A673 (cell line): ENCODE data around the gene PARD3. TPM values are rescaled to one million over a fixed set of nuclear protein-coding genes. Genes with fewer than 3 reads are reported as not detected.

Source experiments
- BruUV-seq: library from RNA; stranded (reverse); fragments of 400-500 nt; replicated peaks from 2 replicates; lab custom pipeline; 2021; lab: Mats Ljungman, UMichigan
- CTCF ChIA-PET: fragments of 300-600 bp; sonication (Branson Sonifier 250); formaldehyde crosslinking; loops from one replicate; lab custom pipeline; 2022; ENCODE audit warnings: antibody characterized with exemption; lab: Charles Lee
- POLR2A ChIA-PET: fragments of 300-600 bp; sonication (Branson Sonifier 250); formaldehyde crosslinking; loops from one replicate; lab custom pipeline; 2022; ENCODE audit warnings: antibody characterized with exemption; ENCODE audit not compliant: low non-redundant PET; lab: Charles Lee
- DNase-seq: peaks from one replicate; pipeline ENCODE4 v3.0.0-alpha.2; 2015; ENCODE audit warnings: low spot score
- H3K27ac ChIP-seq: fragments of 200-600 bp; sonication (generic); 2 replicates; pipeline ENCODE4 v1.5.1; 2016; ENCODE audit warnings: mixed run types, low read depth, mild to moderate bottlenecking, mixed read lengths, antibody characterized with exemption, low read length; ENCODE audit not compliant: poor library complexity, severe bottlenecking
- H3K27me3 ChIP-seq: fragments of 200-600 bp; sonication (generic); replicated peaks from 2 replicates; pipeline ENCODE4 v1.6.1; 2017; ENCODE audit warnings: mixed run types, low read depth, mild to moderate bottlenecking, mixed read lengths, antibody characterized with exemption, low read length; ENCODE audit not compliant: insufficient read depth, poor library complexity
- H3K36me3 ChIP-seq: fragments of 200-600 bp; sonication (generic); 2 replicates; pipeline ENCODE4 v1.6.1; 2016; ENCODE audit warnings: mixed run types, mild to moderate bottlenecking, mixed read lengths, antibody characterized with exemption, low read length; ENCODE audit not compliant: insufficient read depth, poor library complexity, severe bottlenecking
- H3K4me1 ChIP-seq: fragments of 200-600 bp; sonication (generic); 2 replicates; pipeline ENCODE4 v1.6.1; 2017; ENCODE audit warnings: mixed run types, mild to moderate bottlenecking, mixed read lengths, antibody characterized with exemption, low read length; ENCODE audit not compliant: insufficient read depth, poor library complexity, severe bottlenecking
- H3K4me3 ChIP-seq: fragments of 200-600 bp; sonication (generic); 2 replicates; pipeline ENCODE4 v1.5.1; 2016; ENCODE audit warnings: low read depth, mixed run types, mild to moderate bottlenecking, mixed read lengths, low read length; ENCODE audit not compliant: poor library complexity, severe bottlenecking
- H3K9me3 ChIP-seq: fragments of 200-600 bp; sonication (generic); 2 replicates; pipeline ENCODE4 v1.6.1; 2016; ENCODE audit warnings: mixed run types, low read depth, mild to moderate bottlenecking, mixed read lengths, antibody characterized with exemption, low read length; ENCODE audit not compliant: poor library complexity, severe bottlenecking
- EZH2 ChIP-seq: fragments of 200-600 bp; sonication (generic); IDR thresholded peaks from 2 replicates; pipeline ENCODE4 v1.6.1; 2017; ENCODE audit warnings: borderline replicate concordance, low read depth, mild to moderate bottlenecking, mixed read lengths, antibody characterized with exemption, low read length; ENCODE audit not compliant: poor library complexity, severe bottlenecking
- intact Hi-C: fragments of 100-400 bp; cut with micrococcal nuclease; formaldehyde crosslinking; loops from one replicate; pipeline ENCODE4 v1.10.0; 2022; ENCODE audit not compliant: unreplicated experiment
- total RNA-seq: library from RNA; stranded (reverse); gene quantifications from 2 replicates; pipeline ENCODE4 v1.2.3, GENCODE V29; 2021
- TF ChIP-seq, protein P1 (sequence below): fragments of 300-800, 200-600 bp; sonication (generic); conservative IDR thresholded peaks from 2 replicates; pipeline ENCODE4 v1.5.1; 2017; ENCODE audit warnings: low read depth, mild to moderate bottlenecking, antibody characterized with exemption, low read length, moderate library complexity, mixed read lengths

Gene PARD3
- total RNA-seq, 1 experiment from 2014 or later: 28.0 TPM

DNA sequence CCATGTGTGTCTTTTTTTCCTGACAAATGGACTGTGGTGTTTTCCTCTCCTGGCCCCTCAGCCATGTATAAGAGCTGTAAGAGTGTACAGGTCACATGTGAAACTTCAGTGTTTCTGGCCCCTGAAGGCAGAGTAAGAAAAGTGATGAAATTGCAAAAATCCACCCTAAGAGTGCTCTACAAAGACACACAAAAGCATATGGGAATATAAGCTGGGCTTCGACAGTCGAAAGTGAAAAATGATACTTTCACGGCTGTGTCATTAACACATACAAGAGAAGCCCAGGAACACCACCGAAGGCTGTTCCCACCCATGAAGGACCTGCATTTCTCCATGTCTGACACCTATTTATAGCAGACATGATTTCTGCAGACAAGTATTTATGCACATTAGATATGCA, 192.2 kb downstream of the PARD3 start:
- no peaks in the 10 kb centered on the region for H3K4me1 ChIP-seq
- DNase-seq: no peak
- CTCF ChIA-PET: no interaction called here
- BruUV-seq: no TSS peak
- H3K9me3 ChIP-seq: no peaks in the 10 kb centered on the region
- no peak overlapping the region for H3K27ac ChIP-seq
- POLR2A ChIA-PET: no interaction called here
- no peaks in the 10 kb centered on the region for H3K27me3 ChIP-seq
- no peak for TF ChIP-seq EZH2
- TF ChIP-seq, protein P1, sequence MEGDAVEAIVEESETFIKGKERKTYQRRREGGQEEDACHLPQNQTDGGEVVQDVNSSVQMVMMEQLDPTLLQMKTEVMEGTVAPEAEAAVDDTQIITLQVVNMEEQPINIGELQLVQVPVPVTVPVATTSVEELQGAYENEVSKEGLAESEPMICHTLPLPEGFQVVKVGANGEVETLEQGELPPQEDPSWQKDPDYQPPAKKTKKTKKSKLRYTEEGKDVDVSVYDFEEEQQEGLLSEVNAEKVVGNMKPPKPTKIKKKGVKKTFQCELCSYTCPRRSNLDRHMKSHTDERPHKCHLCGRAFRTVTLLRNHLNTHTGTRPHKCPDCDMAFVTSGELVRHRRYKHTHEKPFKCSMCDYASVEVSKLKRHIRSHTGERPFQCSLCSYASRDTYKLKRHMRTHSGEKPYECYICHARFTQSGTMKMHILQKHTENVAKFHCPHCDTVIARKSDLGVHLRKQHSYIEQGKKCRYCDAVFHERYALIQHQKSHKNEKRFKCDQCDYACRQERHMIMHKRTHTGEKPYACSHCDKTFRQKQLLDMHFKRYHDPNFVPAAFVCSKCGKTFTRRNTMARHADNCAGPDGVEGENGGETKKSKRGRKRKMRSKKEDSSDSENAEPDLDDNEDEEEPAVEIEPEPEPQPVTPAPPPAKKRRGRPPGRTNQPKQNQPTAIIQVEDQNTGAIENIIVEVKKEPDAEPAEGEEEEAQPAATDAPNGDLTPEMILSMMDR: no peak
- no peaks in the 10 kb centered on the region for H3K36me3 ChIP-seq
- intact Hi-C loops: no loop called here
- H3K4me3 ChIP-seq: no peak overlapping the region

DNA sequence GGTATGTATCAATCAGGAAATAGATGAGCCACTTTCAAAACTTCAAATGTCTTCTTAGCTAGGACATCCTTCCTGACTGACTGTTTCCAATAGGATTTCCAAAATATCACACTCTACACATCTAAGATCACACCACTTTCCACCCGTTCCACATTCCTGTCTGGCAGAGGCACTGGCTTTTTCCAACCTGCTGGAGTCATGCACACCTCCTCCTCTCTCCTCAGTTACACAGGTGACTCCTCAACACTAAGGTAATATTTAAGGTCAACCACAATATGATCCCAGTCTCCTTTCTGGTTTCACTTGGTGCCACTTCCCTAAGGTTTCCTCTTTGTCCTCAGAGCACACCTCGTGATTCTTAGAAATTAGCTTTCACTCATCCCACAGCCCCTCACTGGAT, 196.5 kb downstream of the PARD3 start:
- no peak for DNase-seq
- Histone ChIP-seq H3K4me1 (peaks cover 6% of the 10 kb centered on the region), H3K27me3 (no peaks in the 10 kb centered on the region), H3K27ac (no peak overlapping the region), H3K9me3 (no peaks in the 10 kb centered on the region), H3K36me3 (no peaks in the 10 kb centered on the region), H3K4me3 (no peak overlapping the region)
- no TSS peak for BruUV-seq
- intact Hi-C loops: no loop called here
- CTCF ChIA-PET: no interaction called here
- no peak for TF ChIP-seq EZH2
- TF ChIP-seq, protein P1: no peak
- POLR2A ChIA-PET: no interaction called here

DNA sequence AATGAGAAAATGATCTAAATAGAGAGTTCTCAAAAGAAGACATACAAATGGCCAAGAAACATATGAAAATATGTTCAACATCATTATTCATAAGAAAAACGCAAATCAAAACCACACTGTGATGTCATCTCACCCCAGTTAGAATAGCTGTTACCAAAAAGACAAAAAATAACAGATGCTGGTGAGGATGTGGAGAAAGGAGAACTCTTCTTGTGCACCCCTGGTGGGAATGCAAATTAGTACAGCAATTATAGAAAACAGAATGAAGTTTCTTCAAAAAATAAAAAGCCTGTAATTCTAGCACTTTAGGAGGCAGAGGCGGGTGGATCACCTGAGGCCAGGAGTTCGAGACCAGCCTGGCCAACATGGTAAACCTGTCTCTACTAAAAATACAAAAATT, 199.3 kb downstream of the PARD3 start:
- H3K9me3 ChIP-seq: no peaks in the 10 kb centered on the region
- no peak overlapping the region for H3K27ac ChIP-seq
- ChIA-PET POLR2A (no interaction called here), CTCF (no interaction called here)
- H3K36me3 ChIP-seq: no peaks in the 10 kb centered on the region
- H3K4me1 ChIP-seq: peaks cover 20% of the 10 kb centered on the region
- BruUV-seq: no TSS peak
- no peak overlapping the region for H3K4me3 ChIP-seq
- DNase-seq: peak; percentile 37
- H3K27me3 ChIP-seq: no peaks in the 10 kb centered on the region
- TF ChIP-seq EZH2: no peak
- TF ChIP-seq, protein P1: no peak
- intact Hi-C loops: no loop called here
